Lower leg skin (tissue), 4 donors: Measurements from ENCODE around the gene PRMT7. TPM values are rescaled to one million over a fixed set of nuclear protein-coding genes. Genes with fewer than 3 reads are reported as not detected.

ENCODE experiments used
- DNase-seq, 2 donors: peaks; one replicate each; pipeline ENCODE4 v3.0.0-alpha.2; 2019; ENCODE audit warnings: low spot score in 2 of 2
- H3K4me3 ChIP-seq: fragments of 200-600 bp; sonication (generic); 2 replicates; pipeline ENCODE4 v1.5.1; 2017; ENCODE audit warnings: mild to moderate bottlenecking, low read depth; ENCODE audit not compliant: poor library complexity, severe bottlenecking
- CTCF ChIP-seq, 3 donors: fragments of 450-650 bp; IDR thresholded peaks; one replicate each; pipeline ENCODE4 v1.5.1; 2016; ENCODE audit warnings: antibody characterized with exemption in 3 of 3, mild to moderate bottlenecking in 3 of 3, moderate library complexity in 2 of 3
- POLR2A ChIP-seq, 2 donors: fragments of 450-650 bp; IDR thresholded peaks; one replicate each; pipeline ENCODE4 v1.6.1; 2016 to 2017; ENCODE audit warnings: antibody characterized with exemption in 2 of 2, mild to moderate bottlenecking in 1 of 2, moderate library complexity in 1 of 2
- WGBS, 2 donors: methylation state at CpG; one replicate each; pipeline ENCODE4 v1.1.5; 2018; 5-methylcytosine and 5-hydroxymethylcytosine counted together
- intact Hi-C: fragments of 100-400 bp; cut with DNase I; formaldehyde crosslinking; loops from one replicate; pipeline ENCODE4 v1.15.0; 2023; ENCODE audit warnings: low total_unique reads
- total RNA-seq, 4 donors: library from RNA; depleted of rRNA; stranded (reverse); fragments of >200 nt; gene quantifications; one replicate each; pipeline ENCODE4 v1.1.0, GENCODE V29; 2016

The PRMT7 gene
- total RNA-seq, 4 donors from 2014 or later = 29.9 to 62.4 (median 45.9) TPM

GRCh38 chr16:68289621-68290329 is 21.0 kb upstream of the PRMT7 start:
- no peak for TF ChIP-seq CTCF (IDR thresholded peaks at IDR 0.05)
- TF ChIP-seq POLR2A (IDR thresholded peaks at IDR 0.05) = no peak
- no peak overlapping the region for H3K4me3 ChIP-seq
- no peak for DNase-seq
- WGBS, 2 donors = 65 to 80% methylated on average over 4 of the region's 4 CpGs
- intact Hi-C loops = no loop called here

GRCh38 chr16:68290450-68290849 is 20.4 kb upstream of the PRMT7 start:
- DNase-seq = no peak
- H3K4me3 ChIP-seq = no peak overlapping the region
- no peak for TF ChIP-seq CTCF (IDR thresholded peaks at IDR 0.05)
- TF ChIP-seq POLR2A (IDR thresholded peaks at IDR 0.05) = no peak
- intact Hi-C loops = no loop called here
- WGBS, 2 donors = 73 to 80% methylated on average over 6 of the region's 6 CpGs

GRCh38 chr16:68291227-68291626 is 19.6 kb upstream of the PRMT7 start:
- whole genome bisulfite sequencing, 2 donors = 70 to 80% methylated on average over 4 of the region's 4 CpGs
- intact Hi-C loops = no loop called here
- no peak overlapping the region for H3K4me3 ChIP-seq
- TF ChIP-seq POLR2A (IDR thresholded peaks at IDR 0.05) = no peak
- TF ChIP-seq CTCF (IDR thresholded peaks at IDR 0.05) = no peak
- no peak for DNase-seq

GRCh38 chr16:68292425-68292824 is 18.4 kb upstream of the PRMT7 start:
- H3K4me3 ChIP-seq = no peak overlapping the region
- TF ChIP-seq CTCF (IDR thresholded peaks at IDR 0.05) (no peak), POLR2A (IDR thresholded peaks at IDR 0.05) (no peak)
- DNase-seq = no peak
- WGBS, 2 donors = 85 to 96% methylated on average over 5 of the region's 5 CpGs
- intact Hi-C loops = no loop called here

GRCh38 chr16:68296291-68296690 is 14.5 kb upstream of the PRMT7 start:
- WGBS, 2 donors = 86 to 89% methylated on average over 12 of the region's 12 CpGs
- TF ChIP-seq CTCF (IDR thresholded peaks at IDR 0.05) (no peak), POLR2A (IDR thresholded peaks at IDR 0.05) (no peak)
- intact Hi-C loops = no loop called here

GRCh38 chr16:68296693-68297092 is 14.1 kb upstream of the PRMT7 start:
- TF ChIP-seq POLR2A (IDR thresholded peaks at IDR 0.05) = no peak
- TF ChIP-seq CTCF (IDR thresholded peaks at IDR 0.05) = no peak
- H3K4me3 ChIP-seq = no peak overlapping the region
- DNase-seq = no peak
- intact Hi-C loops = no loop called here
- WGBS, 2 donors = 83 to 87% methylated on average over 6 of the region's 6 CpGs

More at GRCh38 chr16:68296291-68296690, 14.5 kb upstream of the PRMT7 start:
- no peak overlapping the region for H3K4me3 ChIP-seq
- DNase-seq = no peak
